HG03571 (cell line): ENCODE measurements around the gene CHN1.

ENCODE experiments used
- ATAC-seq: cut with Tn5 transposase; IDR thresholded peaks from one replicate; pipeline ENCODE4 v1.9.1; 2021; ENCODE audit not compliant: unreplicated experiment

Gene CHN1

GRCh38 chr2:174789001-174789400 lies 216.2 kb downstream of the CHN1 start:
- ATAC-seq, result no peak

- ATAC-seq, result no peak
Observed at GRCh38 chr2:174788291-174788929, 216.8 kb downstream of the CHN1 start.

- ATAC-seq, result no peak
Observed at GRCh38 chr2:174787487-174788205, 217.5 kb downstream of the CHN1 start.

GRCh38 chr2:174786066-174786725 lies 219.0 kb downstream of the CHN1 start:
- ATAC-seq, result no peak

- no peak for ATAC-seq
Observed at GRCh38 chr2:174785481-174785880, 219.7 kb downstream of the CHN1 start.

GRCh38 chr2:174784909-174785308 lies 220.3 kb downstream of the CHN1 start:
- ATAC-seq, result no peak

GRCh38 chr2:174784316-174784715 lies 220.9 kb downstream of the CHN1 start:
- ATAC-seq, result no peak

GRCh38 chr2:174781996-174782395 lies 223.2 kb downstream of the CHN1 start:
- no peak for ATAC-seq

GRCh38 chr2:174781298-174781697 lies 223.9 kb downstream of the CHN1 start:
- no peak for ATAC-seq

GRCh38 chr2:174780856-174781255 lies 224.3 kb downstream of the CHN1 start:
- no peak for ATAC-seq

GRCh38 chr2:174780191-174780840 lies 224.9 kb downstream of the CHN1 start:
- no peak for ATAC-seq

- no peak for ATAC-seq
Observed at GRCh38 chr2:174779361-174779928, 225.7 kb downstream of the CHN1 start.

- ATAC-seq, result no peak
Observed at GRCh38 chr2:174778085-174778981, 226.8 kb downstream of the CHN1 start.

- no peak for ATAC-seq
Observed at GRCh38 chr2:174777347-174778084, 227.7 kb downstream of the CHN1 start.

GRCh38 chr2:174776675-174777074 lies 228.5 kb downstream of the CHN1 start:
- ATAC-seq, result no peak

GRCh38 chr2:174776223-174776622 lies 229.0 kb downstream of the CHN1 start:
- ATAC-seq, result no peak

- ATAC-seq, result no peak
Observed at GRCh38 chr2:174775571-174775980, 229.6 kb downstream of the CHN1 start.

GRCh38 chr2:174774886-174775285 lies 230.3 kb downstream of the CHN1 start:
- no peak for ATAC-seq

- ATAC-seq, result no peak
Observed at GRCh38 chr2:174773215-174773614, 232.0 kb downstream of the CHN1 start.

- no peak for ATAC-seq
Observed at GRCh38 chr2:174772472-174772801, 232.7 kb downstream of the CHN1 start.
